ENCODE measurements around the gene SAMD13.

GRCh38 chr1:84269306-84269705 is 32.2 kb upstream of the SAMD13 start:
- TF ChIP-seq CTCF (IDR thresholded peaks at IDR 0.05) (no peak), POLR2A (IDR thresholded peaks at IDR 0.05) (no peak)

Data from right lobe of liver (tissue), 4 donors.